ENCODE data around the gene THEM4.
"Not testable (repeated sequence)": the region's sequence is repeated elsewhere in the genome, so short reads cannot be mapped to it uniquely, and the experiment has no call there.

THEM4 gene

GRCh38 chr1:151875419-151876097 lies 33.8 kb downstream of the THEM4 start:
- H3K4me1 ChIP-seq (ENCODE audit: insufficient read depth, low read length): no peaks in the 10 kb centered on the region
- peaks cover 13% of the 10 kb centered on the region for H3K36me3 ChIP-seq (ENCODE audit: insufficient read depth, low read length)
- no peaks in the 10 kb centered on the region for H3K27me3 ChIP-seq (ENCODE audit: insufficient read depth, low read length)
- H2AFZ ChIP-seq (ENCODE audit: low read depth, low read length): no peak overlapping the region
- H3K9me3 ChIP-seq (ENCODE audit: low read length): no peaks in the 10 kb centered on the region
- H3K4me3 ChIP-seq (ENCODE audit: low read length): no peak overlapping the region

- not testable (repeated sequence) for H3K27me3 ChIP-seq (ENCODE audit: insufficient read depth, low read length); H3K4me3 ChIP-seq (ENCODE audit: low read length); H3K4me1 ChIP-seq (ENCODE audit: insufficient read depth, low read length); H3K9me3 ChIP-seq (ENCODE audit: low read length); H2AFZ ChIP-seq (ENCODE audit: low read depth, low read length)
- H3K36me3 ChIP-seq (ENCODE audit: insufficient read depth, low read length): peaks cover 13% of the 10 kb centered on the region
These were observed 36.5 kb downstream of the THEM4 start for GRCh38 chr1:151872776-151873175.

- Histone ChIP-seq H3K9me3 (ENCODE audit: low read length) (no peaks in the 10 kb centered on the region), H2AFZ (ENCODE audit: low read depth, low read length) (no peak overlapping the region), H3K27me3 (ENCODE audit: insufficient read depth, low read length) (no peaks in the 10 kb centered on the region), H3K4me3 (ENCODE audit: low read length) (no peak overlapping the region), H3K4me1 (ENCODE audit: insufficient read depth, low read length) (no peaks in the 10 kb centered on the region), H3K36me3 (ENCODE audit: insufficient read depth, low read length) (peaks cover 13% of the 10 kb centered on the region)
These were observed 37.9 kb downstream of the THEM4 start for GRCh38 chr1:151871284-151872030.

GRCh38 chr1:151868486-151868885 lies 40.8 kb downstream of the THEM4 start:
- H3K9me3 ChIP-seq (ENCODE audit: low read length): no peaks in the 10 kb centered on the region
- peaks cover under 1% of the 10 kb centered on the region for H3K36me3 ChIP-seq (ENCODE audit: insufficient read depth, low read length)
- no peak overlapping the region for H3K4me3 ChIP-seq (ENCODE audit: low read length)
- H2AFZ ChIP-seq (ENCODE audit: low read depth, low read length): no peak overlapping the region
- H3K4me1 ChIP-seq (ENCODE audit: insufficient read depth, low read length): no peaks in the 10 kb centered on the region
- H3K27me3 ChIP-seq (ENCODE audit: insufficient read depth, low read length): no peaks in the 10 kb centered on the region

GRCh38 chr1:151867765-151868411 lies 41.4 kb downstream of the THEM4 start:
- no peaks in the 10 kb centered on the region for H3K9me3 ChIP-seq (ENCODE audit: low read length)
- H3K36me3 ChIP-seq (ENCODE audit: insufficient read depth, low read length): no peaks in the 10 kb centered on the region
- no peak overlapping the region for H3K4me3 ChIP-seq (ENCODE audit: low read length)
- H3K4me1 ChIP-seq (ENCODE audit: insufficient read depth, low read length): no peaks in the 10 kb centered on the region
- no peak overlapping the region for H2AFZ ChIP-seq (ENCODE audit: low read depth, low read length)
- H3K27me3 ChIP-seq (ENCODE audit: insufficient read depth, low read length): no peaks in the 10 kb centered on the region

- Histone ChIP-seq H3K36me3 (ENCODE audit: insufficient read depth, low read length) (no peaks in the 10 kb centered on the region), H3K4me3 (ENCODE audit: low read length) (no peak overlapping the region), H2AFZ (ENCODE audit: low read depth, low read length) (no peak overlapping the region), H3K9me3 (ENCODE audit: low read length) (no peaks in the 10 kb centered on the region), H3K27me3 (ENCODE audit: insufficient read depth, low read length) (no peaks in the 10 kb centered on the region), H3K4me1 (ENCODE audit: insufficient read depth, low read length) (no peaks in the 10 kb centered on the region)
These were observed 42.0 kb downstream of the THEM4 start for GRCh38 chr1:151867321-151867720.

GRCh38 chr1:151864411-151864810 lies 44.9 kb downstream of the THEM4 start:
- Histone ChIP-seq H3K4me3 (ENCODE audit: low read length) (no peak overlapping the region), H3K27me3 (ENCODE audit: insufficient read depth, low read length) (peaks cover 5% of the 10 kb centered on the region), H3K4me1 (ENCODE audit: insufficient read depth, low read length) (no peaks in the 10 kb centered on the region), H3K36me3 (ENCODE audit: insufficient read depth, low read length) (no peaks in the 10 kb centered on the region), H3K9me3 (ENCODE audit: low read length) (no peaks in the 10 kb centered on the region), H2AFZ (ENCODE audit: low read depth, low read length) (no peak overlapping the region)

- no peak overlapping the region for H3K4me3 ChIP-seq (ENCODE audit: low read length)
- H2AFZ ChIP-seq (ENCODE audit: low read depth, low read length): no peak overlapping the region
- no peaks in the 10 kb centered on the region for H3K4me1 ChIP-seq (ENCODE audit: insufficient read depth, low read length)
- peaks cover 14% of the 10 kb centered on the region for H3K27me3 ChIP-seq (ENCODE audit: insufficient read depth, low read length)
- no peaks in the 10 kb centered on the region for H3K9me3 ChIP-seq (ENCODE audit: low read length)
- H3K36me3 ChIP-seq (ENCODE audit: insufficient read depth, low read length): no peaks in the 10 kb centered on the region
These were observed 46.7 kb downstream of the THEM4 start for GRCh38 chr1:151862604-151863003.

GRCh38 chr1:151860504-151861187 lies 48.7 kb downstream of the THEM4 start:
- Histone ChIP-seq H3K4me3 (ENCODE audit: low read length) (no peak overlapping the region), H3K4me1 (ENCODE audit: insufficient read depth, low read length) (no peaks in the 10 kb centered on the region), H3K27me3 (ENCODE audit: insufficient read depth, low read length) (peaks cover 17% of the 10 kb centered on the region), H3K36me3 (ENCODE audit: insufficient read depth, low read length) (no peaks in the 10 kb centered on the region), H3K9me3 (ENCODE audit: low read length) (no peaks in the 10 kb centered on the region), H2AFZ (ENCODE audit: low read depth, low read length) (no peak overlapping the region)

- Histone ChIP-seq H3K9me3 (ENCODE audit: low read length) (no peaks in the 10 kb centered on the region), H3K27me3 (ENCODE audit: insufficient read depth, low read length) (peaks cover 17% of the 10 kb centered on the region), H3K4me1 (ENCODE audit: insufficient read depth, low read length) (no peaks in the 10 kb centered on the region), H2AFZ (ENCODE audit: low read depth, low read length) (no peak overlapping the region), H3K36me3 (ENCODE audit: insufficient read depth, low read length) (no peaks in the 10 kb centered on the region), H3K4me3 (ENCODE audit: low read length) (no peak overlapping the region)
These were observed 49.4 kb downstream of the THEM4 start for GRCh38 chr1:151859891-151860293.

- Histone ChIP-seq H3K4me1 (ENCODE audit: insufficient read depth, low read length) (no peaks in the 10 kb centered on the region), H3K36me3 (ENCODE audit: insufficient read depth, low read length) (no peaks in the 10 kb centered on the region), H3K9me3 (ENCODE audit: low read length) (no peaks in the 10 kb centered on the region), H3K27me3 (ENCODE audit: insufficient read depth, low read length) (peaks cover 17% of the 10 kb centered on the region), H2AFZ (ENCODE audit: low read depth, low read length) (no peak overlapping the region), H3K4me3 (ENCODE audit: low read length) (no peak overlapping the region)
These were observed 50.2 kb downstream of the THEM4 start for GRCh38 chr1:151858886-151859665.

- Histone ChIP-seq H3K27me3 (ENCODE audit: insufficient read depth, low read length) (peaks cover 17% of the 10 kb centered on the region), H3K9me3 (ENCODE audit: low read length) (no peaks in the 10 kb centered on the region), H3K4me1 (ENCODE audit: insufficient read depth, low read length) (no peaks in the 10 kb centered on the region), H3K4me3 (ENCODE audit: low read length) (no peak overlapping the region), H3K36me3 (ENCODE audit: insufficient read depth, low read length) (no peaks in the 10 kb centered on the region), H2AFZ (ENCODE audit: low read depth, low read length) (no peak overlapping the region)
These were observed 51.1 kb downstream of the THEM4 start for GRCh38 chr1:151858030-151858746.
